CD4-positive, alpha-beta T cell treated with Interleukin-17A for 4 hours (primary cell): Measurements from ENCODE around the gene CLTB.

Experiments
- DNase-seq: peaks from one replicate; pipeline ENCODE4 v3.0.0-alpha.2; 2020; ENCODE audit warnings: mixed read lengths

CLTB gene

GRCh38 chr5:176342766-176343458 is 73.4 kb downstream of the CLTB start:
- DNase-seq = no peak
